GM21737 (cell line): ENCODE results near the gene C6orf15.

Experiments used
- ATAC-seq: cut with Tn5 transposase; IDR thresholded peaks from one replicate; pipeline ENCODE4 v1.9.1; 2021; ENCODE audit warnings: mild to moderate bottlenecking, moderate library complexity; ENCODE audit not compliant: unreplicated experiment

Gene C6orf15

DNA sequence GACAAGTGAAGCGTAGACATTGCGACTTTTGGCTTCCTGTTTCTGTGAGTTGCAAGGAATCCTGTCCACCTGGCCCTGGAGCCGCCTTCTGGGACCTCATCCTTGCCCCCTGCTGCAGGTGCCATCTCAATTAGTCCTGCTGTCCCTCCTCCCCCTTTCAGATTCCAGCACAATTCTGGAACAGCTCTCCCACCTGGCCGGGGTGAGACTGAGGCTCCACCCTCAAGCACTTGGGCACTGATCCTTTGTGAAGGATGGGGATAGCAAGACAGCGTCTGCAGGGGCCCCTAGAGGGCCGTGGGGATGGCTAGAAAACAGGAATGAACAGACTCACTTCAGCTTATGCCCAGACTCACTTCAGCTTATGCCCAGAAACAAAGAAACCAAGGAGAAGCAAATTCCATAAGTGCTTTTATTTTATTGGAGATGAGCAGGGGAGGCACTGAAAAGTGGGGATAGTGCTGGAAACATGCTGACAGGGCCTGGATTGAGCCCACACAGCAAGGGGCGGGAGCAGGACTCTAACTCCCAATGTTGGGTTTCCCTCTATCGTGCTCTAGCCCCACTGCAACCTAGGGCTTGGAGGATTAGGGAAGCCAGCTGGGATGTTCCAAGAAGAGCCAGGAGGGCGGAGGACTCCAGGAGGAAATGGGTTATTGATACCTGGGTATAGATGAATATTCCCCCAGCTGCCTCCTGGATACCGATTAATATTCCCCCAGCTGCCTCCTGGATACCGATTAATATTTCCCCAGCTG, 1.4 kb downstream of the C6orf15 start:
- ATAC-seq, result no peak

DNA sequence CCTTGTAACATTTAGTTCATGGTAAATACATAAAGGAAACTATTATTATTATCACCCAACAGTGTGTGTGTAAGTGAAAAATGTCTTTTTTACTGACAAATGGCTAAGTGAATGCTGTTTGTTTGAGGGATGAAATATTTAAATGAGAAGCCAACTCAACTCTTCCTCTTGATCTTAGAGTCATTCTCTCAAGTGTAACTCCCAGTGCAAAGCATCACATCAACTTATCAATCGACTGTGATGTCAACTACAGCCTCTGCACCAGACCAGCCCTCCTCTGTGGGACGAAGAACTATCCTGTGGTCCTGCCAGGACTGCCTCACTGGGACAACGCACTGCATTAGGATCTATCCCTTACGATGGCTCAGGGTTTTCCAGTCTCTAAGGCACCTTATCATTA, 5.3 kb downstream of the C6orf15 start:
- no peak for ATAC-seq

DNA sequence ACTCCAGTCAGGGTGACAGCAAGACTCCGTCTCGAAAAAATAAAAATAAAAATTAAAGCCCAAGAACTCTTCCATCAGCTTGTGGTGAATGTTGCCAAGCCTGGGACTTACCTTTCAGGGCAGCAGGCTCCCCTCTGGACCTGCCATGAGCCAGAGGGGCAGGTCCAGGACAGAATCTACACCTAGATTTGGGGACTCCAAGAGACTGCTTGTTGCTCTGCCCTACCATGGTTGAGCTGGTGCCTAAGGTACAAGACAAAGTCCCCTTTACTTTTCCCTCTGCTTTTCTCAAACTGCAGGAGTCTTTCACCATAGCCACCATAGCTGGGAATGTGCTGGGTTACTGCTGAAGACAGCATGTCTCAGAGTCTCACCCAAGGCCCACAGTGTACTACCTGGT, 9.2 kb downstream of the C6orf15 start:
- no peak for ATAC-seq

DNA sequence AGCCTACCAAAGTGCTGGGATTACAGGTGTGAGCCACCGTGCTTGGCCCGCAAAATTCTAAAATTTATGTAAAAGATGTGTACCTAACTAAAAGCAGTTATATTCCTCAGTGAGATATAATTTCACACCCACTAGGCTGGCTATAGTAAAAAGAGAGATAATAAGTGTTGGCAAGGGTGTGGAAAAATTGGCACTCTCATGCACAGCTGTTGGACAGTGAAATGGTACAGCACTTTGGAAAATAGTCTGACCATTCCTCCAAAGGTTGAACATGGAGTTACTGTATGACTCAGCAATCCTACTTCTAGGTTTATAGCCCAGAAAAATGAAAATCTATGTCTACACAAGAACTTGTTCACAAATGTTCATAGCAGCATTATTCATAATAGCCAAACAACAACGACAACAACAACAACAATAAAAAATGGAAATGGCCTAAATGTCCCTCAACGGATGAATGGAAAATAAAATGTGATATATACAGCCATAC, 13.9 kb downstream of the C6orf15 start:
- no peak for ATAC-seq

DNA sequence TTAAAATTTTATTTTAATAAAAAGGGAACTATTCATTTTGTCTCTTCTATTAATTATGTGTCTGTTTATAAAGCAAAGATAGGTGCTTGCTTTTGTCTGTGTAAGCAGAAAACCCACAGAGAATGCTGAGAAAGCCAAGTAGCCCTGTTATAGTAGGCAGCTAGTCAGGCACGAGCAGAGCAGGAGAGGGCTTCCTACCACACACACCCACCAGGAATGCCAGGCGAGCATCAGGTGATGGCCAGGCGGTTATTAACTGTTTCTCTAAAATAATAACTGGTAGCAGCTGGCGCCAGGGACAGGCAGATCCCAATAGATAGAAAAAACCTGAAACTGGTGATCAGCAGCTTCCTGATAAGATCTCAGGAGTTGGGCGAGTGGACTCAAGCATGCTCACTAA, 15.7 kb downstream of the C6orf15 start:
- ATAC-seq, result no peak

DNA sequence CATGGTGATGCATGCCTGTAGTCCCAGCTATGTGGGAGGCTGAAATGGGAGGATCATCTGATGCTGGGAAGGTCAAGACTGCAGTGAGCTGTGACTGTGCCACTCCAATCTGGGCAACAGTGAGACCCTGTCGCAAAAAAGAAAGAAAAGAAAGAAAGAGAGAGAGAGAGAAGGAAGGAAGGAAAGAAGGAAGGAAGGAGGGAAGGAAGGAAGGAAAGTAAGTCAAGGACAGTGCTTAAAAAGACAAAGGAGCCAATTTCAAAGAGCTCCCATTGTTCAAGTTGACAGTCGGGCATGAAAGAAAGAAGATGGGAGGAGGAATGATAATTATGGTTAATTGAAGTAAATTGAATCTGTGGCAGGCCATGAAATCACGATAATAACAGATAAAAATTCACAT, 16.2 kb downstream of the C6orf15 start:
- no peak for ATAC-seq

DNA sequence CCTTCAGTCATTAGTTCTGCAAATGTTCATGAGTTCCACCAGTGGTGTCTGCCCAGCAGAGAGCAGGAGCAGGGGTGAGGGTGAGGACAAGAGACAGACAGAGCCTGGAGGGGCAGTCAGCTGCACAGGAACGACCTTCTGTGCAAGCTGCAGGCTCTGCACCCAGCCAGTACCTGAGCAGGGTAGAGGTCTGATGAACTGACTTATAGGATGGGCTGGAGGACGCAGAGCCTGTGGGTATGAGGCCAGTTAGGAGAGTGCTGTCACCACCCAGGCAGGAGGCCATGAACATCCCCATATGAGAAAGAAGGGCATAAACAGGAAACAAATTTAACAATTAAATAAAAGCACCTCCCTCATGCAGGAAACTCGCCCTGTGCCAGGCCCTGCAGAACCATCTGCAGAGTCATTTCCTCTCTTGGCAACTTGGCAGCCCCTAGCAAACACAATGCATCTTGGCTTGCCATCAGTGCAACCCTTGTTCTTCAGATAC, 17.9 kb downstream of the C6orf15 start:
- ATAC-seq, result no peak

DNA sequence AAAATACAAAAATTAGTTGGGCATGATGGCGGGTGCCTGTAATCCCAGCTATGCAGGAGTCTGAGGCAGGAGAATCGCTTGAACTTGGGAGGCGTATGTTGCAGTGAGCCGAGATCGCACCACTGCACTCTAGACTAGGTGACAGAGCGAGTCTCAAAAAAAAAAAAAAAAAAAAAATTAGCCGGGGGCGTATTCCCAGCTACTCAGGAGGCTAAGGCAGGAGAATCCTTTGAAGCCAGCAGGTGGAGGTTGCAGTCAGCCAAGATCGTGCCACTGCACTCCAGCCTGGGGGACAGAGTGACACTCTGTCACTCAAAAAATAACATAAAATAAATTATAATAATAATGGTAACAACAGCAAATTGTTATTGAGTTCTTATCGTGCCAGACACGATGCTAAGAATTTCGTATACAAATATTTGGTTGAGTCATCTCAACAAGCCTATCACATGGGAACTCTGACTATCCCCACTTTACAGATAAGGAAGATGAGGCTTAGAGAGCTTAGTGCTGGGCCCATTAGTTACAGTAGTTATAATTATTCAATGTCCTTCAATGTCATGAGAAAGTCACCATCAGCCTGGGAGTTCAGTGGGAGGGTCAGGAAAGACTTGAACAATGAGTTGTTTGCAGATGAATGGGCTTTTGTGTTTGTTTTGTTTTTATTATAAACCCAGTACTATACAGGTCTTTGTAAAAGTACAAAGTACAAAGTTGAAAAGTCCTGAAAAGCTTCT, 19.4 kb downstream of the C6orf15 start:
- no peak for ATAC-seq

DNA sequence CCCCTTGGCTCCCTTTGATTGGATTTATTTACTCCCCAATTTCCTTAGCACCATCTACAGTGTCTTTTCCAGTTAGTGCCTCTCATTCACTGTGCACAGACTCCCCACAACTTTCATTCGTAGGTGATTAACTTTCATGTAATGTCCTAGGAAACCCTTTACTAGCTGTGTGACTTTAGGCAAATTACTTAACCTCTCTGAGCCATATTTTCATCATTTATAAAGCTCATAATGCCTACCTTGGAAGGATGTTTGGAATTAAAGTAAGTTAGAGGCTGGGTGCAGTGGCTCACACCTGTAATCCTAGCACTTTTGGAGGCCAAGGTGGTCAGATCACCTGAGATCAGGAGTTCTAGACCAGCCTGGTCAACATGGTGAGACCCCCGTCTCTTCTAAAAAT, 20.1 kb downstream of the C6orf15 start:
- ATAC-seq, result no peak

DNA sequence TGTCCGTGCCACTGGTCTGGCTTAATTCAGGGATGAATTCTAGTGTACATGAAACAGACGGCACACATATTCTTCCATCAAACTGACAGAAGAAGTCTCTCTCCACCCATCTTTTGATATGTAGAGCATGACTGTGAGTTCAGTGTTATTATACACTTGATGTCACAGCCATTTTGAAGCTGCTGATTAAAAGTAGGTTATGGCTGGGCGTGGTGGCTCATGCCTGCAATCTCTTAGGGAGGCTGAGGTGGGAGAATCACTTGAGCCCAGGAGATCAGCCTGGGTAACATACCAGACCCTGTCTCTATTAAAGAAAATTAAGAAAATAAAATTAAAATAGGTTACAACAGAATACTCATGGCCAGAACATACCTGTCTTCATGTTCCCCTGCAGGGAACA, 20.7 kb downstream of the C6orf15 start:
- ATAC-seq, result no peak

DNA sequence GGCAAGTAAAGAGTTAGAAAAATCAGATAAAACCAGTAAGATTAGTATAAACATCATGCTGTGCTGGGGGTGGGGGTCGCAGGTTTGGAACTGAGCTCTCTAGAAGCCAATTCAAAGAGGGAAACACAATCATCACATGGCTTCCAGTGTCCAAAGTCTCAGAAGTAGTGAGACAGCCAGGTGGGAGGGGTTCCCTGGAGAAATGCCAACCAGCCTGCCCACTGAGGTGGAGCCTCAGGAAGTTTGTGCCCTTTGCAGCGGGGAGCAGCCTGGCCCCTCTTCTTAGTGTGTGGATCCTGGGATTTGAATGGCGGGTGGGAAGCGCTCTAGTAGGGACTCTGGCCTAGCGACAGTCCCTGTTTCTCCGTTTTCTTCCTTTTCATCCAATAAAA, 21.4 kb downstream of the C6orf15 start:
- ATAC-seq, result no peak

DNA sequence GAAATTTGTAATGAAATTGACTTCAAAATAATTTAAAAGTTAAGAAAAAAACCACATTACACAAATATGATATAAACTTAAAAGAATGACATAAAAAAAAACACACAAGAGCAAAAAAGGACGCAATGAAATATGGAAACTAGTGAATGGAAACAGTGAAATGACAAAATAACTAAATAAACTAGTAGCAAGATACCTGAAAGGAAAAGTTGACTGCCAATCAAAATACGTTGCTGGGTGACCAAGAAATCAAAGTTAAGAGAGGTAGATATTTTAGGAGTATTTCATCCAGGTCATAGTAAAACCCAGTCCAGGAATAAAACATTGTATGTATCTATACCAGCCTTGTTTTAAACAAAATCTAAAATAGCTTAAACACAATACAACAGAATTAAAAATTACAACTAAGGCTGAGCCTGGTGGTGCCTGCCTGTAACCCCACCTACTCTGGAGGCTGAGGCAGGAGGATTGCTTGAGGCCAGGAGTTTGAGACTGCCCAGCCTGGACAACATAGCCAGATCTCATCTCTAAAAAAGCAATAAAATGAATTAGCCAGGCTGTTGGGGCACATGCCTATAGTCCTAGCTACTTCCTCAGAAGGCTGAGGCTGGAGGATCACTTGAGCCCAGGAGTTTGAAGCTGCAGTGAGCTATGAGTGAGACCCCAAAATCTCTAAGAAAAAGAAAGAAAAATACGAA, 22.0 kb downstream of the C6orf15 start:
- ATAC-seq, result no peak

DNA sequence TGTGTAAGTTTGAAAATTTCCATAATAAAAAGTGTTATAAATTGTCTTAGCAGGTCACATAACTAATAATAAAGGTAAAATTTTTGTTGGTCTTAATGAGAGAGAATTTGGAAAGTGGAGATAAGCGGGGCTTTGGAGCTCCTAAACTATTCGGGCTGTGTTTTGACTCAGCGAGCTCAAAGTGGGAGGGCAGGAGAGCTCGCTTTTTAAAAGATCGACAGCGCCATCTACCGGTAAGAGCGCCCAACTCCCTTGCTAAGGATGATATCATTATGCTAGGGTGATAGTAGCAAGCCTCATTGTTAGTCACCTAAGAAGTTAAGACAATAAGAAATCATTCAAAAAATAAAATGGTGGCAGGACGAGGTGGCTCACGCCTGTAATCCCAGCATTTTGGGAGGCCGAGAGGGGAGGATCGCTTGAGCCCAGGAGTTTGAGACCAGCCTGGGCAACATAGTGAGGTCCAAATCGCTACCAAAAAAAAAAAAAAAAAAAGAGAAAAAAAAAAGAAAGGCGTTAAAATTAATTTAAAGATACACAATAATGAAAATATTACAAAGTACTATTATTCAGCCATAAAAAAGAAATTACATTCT, 24.8 kb downstream of the C6orf15 start:
- ATAC-seq, result peak; percentile 68

DNA sequence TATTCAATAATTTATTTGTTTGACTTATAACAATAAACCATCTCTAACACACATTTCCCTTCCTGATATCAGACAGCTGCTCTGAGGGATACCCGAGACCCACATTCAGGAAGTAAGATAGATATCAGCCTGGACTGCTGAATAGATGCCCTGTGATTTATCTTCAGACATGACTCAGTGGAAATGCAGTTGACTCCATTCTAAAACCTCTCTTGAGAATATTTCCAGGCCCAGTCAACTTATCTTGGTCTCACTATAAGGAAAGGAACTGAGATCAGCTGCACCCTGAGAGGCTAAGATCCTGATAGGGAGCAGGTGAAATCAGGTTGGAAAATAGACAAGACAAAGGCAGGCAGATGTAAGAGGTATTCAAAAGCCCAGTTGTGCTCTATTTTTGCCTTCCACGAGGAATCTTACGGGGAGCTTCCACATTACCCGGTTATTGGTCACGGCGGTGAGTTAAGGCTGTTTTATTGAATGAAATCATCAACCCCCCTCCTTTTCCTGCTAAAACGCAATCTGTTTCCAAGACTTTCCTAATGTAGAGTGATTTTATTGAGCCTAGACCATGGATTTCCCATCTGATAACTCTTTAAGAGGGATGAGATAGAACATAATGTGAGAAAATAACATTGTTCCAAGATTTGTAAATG, 25.5 kb downstream of the C6orf15 start:
- ATAC-seq, result no peak

DNA sequence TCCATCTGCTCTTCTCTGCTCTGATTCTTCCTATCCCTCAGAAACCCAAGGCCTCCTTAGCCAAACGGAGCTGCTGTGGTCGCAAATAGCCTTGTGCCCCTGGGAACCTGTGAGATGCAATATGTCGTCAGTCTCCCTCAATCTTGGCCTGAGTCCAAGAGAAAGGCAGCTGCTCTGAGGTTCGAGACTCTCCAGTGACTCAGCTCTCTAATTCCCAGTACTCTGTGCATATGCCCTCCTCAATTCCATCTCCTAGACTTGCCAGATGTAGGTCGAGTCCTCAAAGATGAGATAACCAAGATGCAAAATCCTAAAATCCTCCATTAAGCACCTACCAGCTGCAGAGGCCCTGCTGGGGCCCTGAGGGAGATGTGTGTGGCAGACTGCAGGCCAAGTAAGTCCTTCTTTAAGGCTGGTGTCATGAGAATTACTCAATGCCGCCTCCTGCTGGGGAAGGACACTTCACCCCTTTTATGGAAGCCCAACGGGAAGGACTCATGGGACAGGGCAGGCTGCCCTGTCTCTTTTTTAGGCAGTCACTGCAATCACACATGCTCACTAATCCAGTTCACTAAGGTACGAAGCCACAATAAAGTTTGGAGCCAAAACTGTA, 28.5 kb downstream of the C6orf15 start:
- no peak for ATAC-seq

DNA sequence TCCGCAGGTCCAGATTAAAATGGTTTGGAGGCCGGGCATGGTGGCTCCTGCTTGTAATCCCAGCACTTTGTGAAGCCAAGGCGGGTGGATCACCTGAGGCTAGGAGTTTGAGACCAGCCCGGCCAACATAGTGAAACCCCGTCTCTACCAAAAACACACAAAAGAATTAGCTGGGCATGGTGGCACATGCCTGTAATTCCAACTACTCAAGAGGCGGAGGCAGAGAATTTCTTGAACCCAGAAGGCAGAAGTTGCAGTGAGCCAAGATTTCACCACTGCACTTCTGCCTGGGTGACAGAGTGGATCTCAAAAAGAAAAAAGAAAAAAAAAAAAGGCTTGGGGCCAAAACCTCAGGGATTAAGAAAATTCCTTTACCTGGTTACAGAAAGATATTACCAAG, 30.5 kb downstream of the C6orf15 start:
- no peak for ATAC-seq

DNA sequence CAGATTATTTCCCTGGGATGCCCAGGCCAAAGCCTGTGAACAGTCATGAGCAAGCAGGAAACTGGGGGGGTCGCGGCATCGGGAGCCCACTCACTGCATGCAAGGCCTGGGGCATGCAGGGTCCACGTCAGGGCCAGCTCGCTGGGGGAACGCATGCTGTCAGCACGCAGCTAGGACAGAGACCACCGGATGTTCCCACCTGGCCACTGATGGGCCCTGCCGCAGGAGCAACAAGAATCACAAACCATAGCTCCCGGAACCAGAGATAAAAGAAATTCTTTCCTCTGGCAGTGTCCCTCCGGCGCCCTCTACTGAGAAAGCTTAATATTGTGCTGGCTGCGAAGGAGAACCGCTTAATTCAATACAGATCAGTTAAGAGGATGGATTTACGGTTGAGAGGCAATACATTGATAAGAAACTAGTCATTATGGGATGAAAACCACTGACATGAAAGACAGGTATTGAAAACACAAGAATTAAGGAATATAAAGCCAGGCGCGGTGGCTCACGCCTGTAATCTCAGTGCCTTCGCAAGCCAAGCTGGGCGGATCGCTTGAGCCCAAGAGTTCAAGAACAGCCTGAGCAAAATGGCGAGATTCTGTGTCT, 32.6 kb downstream of the C6orf15 start:
- ATAC-seq, result no peak

DNA sequence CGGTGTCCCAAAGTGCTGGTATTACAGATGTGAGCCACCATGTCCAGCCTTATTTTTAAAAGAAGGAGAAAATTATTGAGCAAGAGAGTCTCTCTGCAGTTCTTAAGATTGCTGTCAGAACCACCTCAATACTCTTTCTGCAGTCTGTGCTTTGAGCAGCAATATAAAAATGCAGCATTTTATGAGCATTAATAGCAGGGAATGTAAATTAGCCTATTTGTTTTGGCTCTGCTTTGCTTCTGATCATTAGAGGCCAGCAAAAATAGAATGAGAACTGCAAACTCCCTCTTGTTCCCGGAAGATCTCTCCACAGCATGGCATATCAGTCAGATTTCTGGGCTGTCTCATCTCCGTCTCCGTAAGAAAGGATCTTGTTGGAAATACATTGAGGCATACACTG, 35.8 kb downstream of the C6orf15 start:
- ATAC-seq, result no peak

DNA sequence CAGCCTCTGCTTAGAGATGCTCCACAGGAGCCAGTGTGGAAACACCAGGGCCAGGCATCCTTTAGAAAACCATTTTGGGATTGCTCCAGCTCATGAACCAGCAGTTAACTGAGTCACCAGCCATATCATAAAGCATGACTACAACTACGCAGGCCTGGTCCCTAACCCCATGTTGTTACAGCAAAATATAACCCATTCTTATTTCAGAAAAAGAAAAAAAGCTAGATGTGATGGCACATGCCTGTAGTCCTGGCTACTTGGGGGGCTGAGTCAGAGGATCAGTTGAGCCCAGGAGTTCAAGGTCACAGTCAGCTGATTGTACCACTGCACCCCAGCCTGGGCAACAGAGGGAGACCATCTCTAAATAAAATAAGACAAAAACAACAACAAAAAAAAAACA, 36.8 kb downstream of the C6orf15 start:
- no peak for ATAC-seq

DNA sequence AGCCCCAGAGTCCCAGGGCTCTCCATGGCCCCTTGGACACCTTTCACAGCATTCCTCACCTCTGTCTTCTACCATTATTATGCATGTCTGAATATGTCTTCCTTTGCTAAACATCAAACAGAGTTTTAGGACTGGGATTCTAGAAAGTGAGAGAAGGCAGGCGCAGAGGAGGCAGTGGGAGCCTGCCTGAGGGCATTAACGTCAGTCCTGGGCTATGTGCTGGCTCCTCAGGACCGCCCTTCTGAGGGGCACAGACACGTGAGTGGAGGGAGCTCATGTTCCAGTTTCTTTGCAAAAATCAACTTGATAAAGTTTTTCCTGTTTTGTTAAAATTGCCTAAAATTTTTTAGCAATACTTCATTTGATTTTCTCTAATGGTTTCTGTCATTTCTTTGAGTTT, 38.0 kb downstream of the C6orf15 start:
- ATAC-seq, result no peak
